Fibroblast of lung (primary cell): ENCODE measurements around the gene OR1I1. TPM values are rescaled to one million over a fixed set of nuclear protein-coding genes. Genes with fewer than 3 reads are reported as not detected.

Experiments
- DNase-seq, 2 donors: peaks; one replicate each; pipeline versions ENCODE4 v3.0.0 to v3.0.0-alpha.2; 2010; ENCODE audit warnings: low read depth in 2 of 2
- H2AFZ ChIP-seq: 2 replicates; pipeline ENCODE4 v1.5.1; 2012; ENCODE audit warnings: low read length, control low read depth, inconsistent platforms
- H3K27ac ChIP-seq: 2 replicates; pipeline ENCODE4 v1.5.1; 2011; ENCODE audit warnings: low read length, control low read depth; ENCODE audit not compliant: insufficient read depth
- H3K27me3 ChIP-seq: 2 replicates; pipeline ENCODE4 v1.5.1; 2011; ENCODE audit warnings: mild to moderate bottlenecking, low read length; ENCODE audit not compliant: control insufficient read depth, insufficient read depth
- H3K36me3 ChIP-seq: 2 replicates; pipeline ENCODE4 v1.5.1; 2011; ENCODE audit warnings: low read length; ENCODE audit not compliant: control insufficient read depth, insufficient read depth
- H3K4me1 ChIP-seq: 2 replicates; pipeline ENCODE4 v1.5.1; 2011; ENCODE audit warnings: low read length; ENCODE audit not compliant: control insufficient read depth, insufficient read depth; ENCODE audit errors: extremely low read depth
- H3K4me2 ChIP-seq: 2 replicates; pipeline ENCODE4 v1.5.1; 2011; ENCODE audit warnings: low read length, control low read depth; ENCODE audit not compliant: insufficient read depth; ENCODE audit errors: extremely low read depth
- H3K4me3 ChIP-seq, 4 experiments: fragments of 200-600 bp in 1 of 4; sonication (generic) in 1 of 4; replicated peaks in 1 of 4; 2 replicates each; pipeline ENCODE4 v1.5.1; 2011 to 2016; ENCODE audit warnings: low read length in 4 of 4, low read depth in 3 of 4, mild to moderate bottlenecking in 3 of 4, control low read depth in 2 of 4, inconsistent platforms in 1 of 4, mixed read lengths in 1 of 4; ENCODE audit not compliant: insufficient read depth in 1 of 4; ENCODE audit errors: control extremely low read depth in 1 of 4
- H3K79me2 ChIP-seq: 2 replicates; pipeline ENCODE4 v1.5.1; 2012; ENCODE audit warnings: mild to moderate bottlenecking, low read length, inconsistent platforms; ENCODE audit not compliant: control insufficient read depth, insufficient read depth
- H3K9ac ChIP-seq: 2 replicates; pipeline ENCODE4 v1.5.1; 2011; ENCODE audit warnings: mild to moderate bottlenecking, low read length, control low read depth; ENCODE audit not compliant: insufficient read depth
- H3K9me3 ChIP-seq: 2 replicates; pipeline ENCODE4 v1.5.1; 2012; ENCODE audit warnings: low read depth, low read length; ENCODE audit not compliant: control insufficient read depth, insufficient read depth
- H4K20me1 ChIP-seq: 2 replicates; pipeline ENCODE4 v1.5.1; 2011; ENCODE audit warnings: low read length; ENCODE audit not compliant: control insufficient read depth, insufficient read depth; ENCODE audit errors: extremely low read depth
- EZH2 ChIP-seq: IDR thresholded peaks from 2 replicates; pipeline ENCODE4 v1.5.1; 2012; ENCODE audit warnings: low read length, control low read depth, mild to moderate bottlenecking; ENCODE audit errors: missing control alignments
- polyA plus RNA-seq, 2 donors: library from polyadenylated mRNA; depleted of rRNA in 1 of 2; stranded (reverse) in 1 of 2; unstranded in 1 of 2; fragments of >200 nt; gene quantifications; 2 replicates each; pipeline ENCODE4 v1.2.1, GENCODE V29; 2011 to 2012; ENCODE audit warnings: missing spikeins in 1 of 2
- total RNA-seq: library from RNA; depleted of rRNA; stranded (reverse); fragments of >200 nt; gene quantifications from 2 replicates; pipeline ENCODE4 v1.2.1, GENCODE V29; 2014
- TF ChIP-seq, protein P1 (sequence below), 2 donors: IDR thresholded peaks in 1 of 2; conservative IDR thresholded peaks in 1 of 2; 1 replicate in 1 of 2; 2 replicates in 1 of 2; pipeline ENCODE4 v1.5.1; 2011 to 2012; ENCODE audit warnings: low read length in 2 of 2, control low read depth in 1 of 2, inconsistent platforms in 1 of 2, low read depth in 1 of 2, mild to moderate bottlenecking in 1 of 2

The OR1I1 gene
- total and polyA plus RNA-seq, 2 donors (not counting 1 experiment from before 2014, with no cell fraction given) = not detected

DNA sequence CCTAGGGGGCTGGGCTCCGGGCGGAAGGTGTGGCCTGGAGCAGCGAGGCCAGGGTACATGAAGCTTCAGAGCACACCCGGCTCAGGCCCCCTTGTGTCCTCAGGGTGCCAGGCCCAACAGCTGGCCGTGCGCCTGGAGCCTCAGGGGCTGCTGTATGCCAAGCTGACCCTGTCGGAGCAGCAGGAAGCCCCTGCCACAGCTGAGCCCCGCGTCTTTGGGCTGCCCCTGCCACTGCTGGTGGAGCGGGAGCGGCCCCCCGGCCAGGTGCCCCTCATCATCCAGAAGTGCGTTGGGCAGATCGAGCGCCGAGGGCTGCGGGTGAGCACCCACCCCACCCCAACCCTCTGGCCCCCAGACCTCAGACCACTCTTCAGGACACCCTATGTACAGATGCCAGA lies 28.4 kb downstream of the OR1I1 start:
- peaks cover 45% of the 10 kb centered on the region for H3K36me3 ChIP-seq
- no peak overlapping the region for H3K4me3 ChIP-seq
- no peak overlapping the region for H2AFZ ChIP-seq
- TF ChIP-seq EZH2 = no peak
- TF ChIP-seq, protein P1, sequence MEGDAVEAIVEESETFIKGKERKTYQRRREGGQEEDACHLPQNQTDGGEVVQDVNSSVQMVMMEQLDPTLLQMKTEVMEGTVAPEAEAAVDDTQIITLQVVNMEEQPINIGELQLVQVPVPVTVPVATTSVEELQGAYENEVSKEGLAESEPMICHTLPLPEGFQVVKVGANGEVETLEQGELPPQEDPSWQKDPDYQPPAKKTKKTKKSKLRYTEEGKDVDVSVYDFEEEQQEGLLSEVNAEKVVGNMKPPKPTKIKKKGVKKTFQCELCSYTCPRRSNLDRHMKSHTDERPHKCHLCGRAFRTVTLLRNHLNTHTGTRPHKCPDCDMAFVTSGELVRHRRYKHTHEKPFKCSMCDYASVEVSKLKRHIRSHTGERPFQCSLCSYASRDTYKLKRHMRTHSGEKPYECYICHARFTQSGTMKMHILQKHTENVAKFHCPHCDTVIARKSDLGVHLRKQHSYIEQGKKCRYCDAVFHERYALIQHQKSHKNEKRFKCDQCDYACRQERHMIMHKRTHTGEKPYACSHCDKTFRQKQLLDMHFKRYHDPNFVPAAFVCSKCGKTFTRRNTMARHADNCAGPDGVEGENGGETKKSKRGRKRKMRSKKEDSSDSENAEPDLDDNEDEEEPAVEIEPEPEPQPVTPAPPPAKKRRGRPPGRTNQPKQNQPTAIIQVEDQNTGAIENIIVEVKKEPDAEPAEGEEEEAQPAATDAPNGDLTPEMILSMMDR (conservative IDR thresholded peaks at IDR 0.05 in 1 of 2, IDR thresholded peaks at IDR 0.05 in 1 of 2; ENCODE audit: low read depth in 1 of 2, low read length in 2 of 2) = no peak
- no peak overlapping the region for H3K9ac ChIP-seq
- peaks cover 25% of the 10 kb centered on the region for H3K79me2 ChIP-seq
- no peak overlapping the region for H3K4me2 ChIP-seq
- DNase-seq = no peak
- H3K27me3 ChIP-seq = no peaks in the 10 kb centered on the region
- no peaks in the 10 kb centered on the region for H4K20me1 ChIP-seq
- no peaks in the 10 kb centered on the region for H3K9me3 ChIP-seq
- H3K27ac ChIP-seq = no peak overlapping the region
- peaks cover 17% of the 10 kb centered on the region for H3K4me1 ChIP-seq

DNA sequence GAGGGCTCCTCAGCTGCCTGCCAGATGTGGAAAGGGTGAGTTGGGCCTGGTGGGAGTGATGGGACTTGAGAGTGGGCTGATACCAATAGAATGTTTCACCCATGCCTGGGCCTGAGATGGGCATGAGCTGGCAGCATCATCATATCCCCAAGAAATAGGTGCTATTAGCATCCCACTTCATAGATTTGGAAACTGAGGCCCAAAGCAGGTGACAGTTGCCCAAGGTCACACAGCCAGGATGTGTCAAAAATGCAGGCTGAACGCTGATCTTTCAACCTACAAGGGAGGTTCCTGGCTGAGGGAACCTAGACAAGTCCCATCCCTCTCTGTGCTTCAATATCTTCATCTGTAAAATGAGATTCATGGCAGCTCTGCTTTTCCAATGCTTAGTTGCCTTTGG lies 29.7 kb downstream of the OR1I1 start:
- DNase-seq = no peak
- no peak for TF ChIP-seq EZH2
- TF ChIP-seq, protein P1 (conservative IDR thresholded peaks at IDR 0.05 in 1 of 2, IDR thresholded peaks at IDR 0.05 in 1 of 2; ENCODE audit: low read depth in 1 of 2, low read length in 2 of 2) = no peak
- H3K27me3 ChIP-seq = no peaks in the 10 kb centered on the region
- no peak overlapping the region for H3K4me3 ChIP-seq
- no peaks in the 10 kb centered on the region for H3K9me3 ChIP-seq
- H4K20me1 ChIP-seq = no peaks in the 10 kb centered on the region
- H2AFZ ChIP-seq = no peak overlapping the region
- H3K27ac ChIP-seq = no peak overlapping the region
- peaks cover 25% of the 10 kb centered on the region for H3K79me2 ChIP-seq
- no peak overlapping the region for H3K4me2 ChIP-seq
- peaks cover 17% of the 10 kb centered on the region for H3K4me1 ChIP-seq
- peaks cover 49% of the 10 kb centered on the region for H3K36me3 ChIP-seq
- no peak overlapping the region for H3K9ac ChIP-seq

DNA sequence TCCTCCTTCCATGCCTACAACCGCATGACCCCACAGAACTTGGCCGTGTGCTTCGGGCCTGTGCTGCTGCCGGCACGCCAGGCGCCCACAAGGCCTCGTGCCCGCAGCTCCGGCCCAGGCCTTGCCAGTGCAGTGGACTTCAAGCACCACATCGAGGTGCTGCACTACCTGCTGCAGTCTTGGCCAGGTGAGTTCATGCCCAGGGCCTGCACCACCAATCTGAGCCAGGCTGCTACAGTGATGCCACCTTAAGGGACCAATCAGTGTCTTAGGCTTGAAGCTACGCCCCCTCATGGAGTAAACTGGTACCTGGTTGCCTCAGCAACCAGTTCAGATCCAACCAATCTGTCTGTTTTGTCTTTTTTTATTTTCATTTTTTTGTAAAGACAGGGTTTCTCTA lies 30.4 kb downstream of the OR1I1 start:
- Histone ChIP-seq H3K27ac (no peak overlapping the region), H3K4me1 (peaks cover 17% of the 10 kb centered on the region), H3K9ac (no peak overlapping the region), H3K4me2 (no peak overlapping the region), H3K27me3 (no peaks in the 10 kb centered on the region), H2AFZ (no peak overlapping the region), H3K79me2 (peaks cover 22% of the 10 kb centered on the region), H3K4me3 (no peak overlapping the region), H4K20me1 (no peaks in the 10 kb centered on the region), H3K36me3 (peaks cover 51% of the 10 kb centered on the region), H3K9me3 (no peaks in the 10 kb centered on the region)
- TF ChIP-seq, protein P1 (conservative IDR thresholded peaks at IDR 0.05 in 1 of 2, IDR thresholded peaks at IDR 0.05 in 1 of 2; ENCODE audit: low read depth in 1 of 2, low read length in 2 of 2) = no peak
- TF ChIP-seq EZH2 = no peak
- no peak for DNase-seq
